T-cell (primary cell): Measurements from ENCODE around the gene LIN9. TPM values are rescaled to one million over a fixed set of nuclear protein-coding genes. Genes with fewer than 3 reads are reported as not detected.

Source experiments
- total RNA-seq, 35 experiments: library from RNA in 6 of 35; stranded (reverse) in 6 of 35; fragments of 120-200 nt in 1 of 35; gene quantifications; one replicate each; pipeline versions ENCODE4 v1.2.1 to v1.2.4 and lab custom pipeline; 2013 to 2026

LIN9 gene
- total RNA-seq, 5 donors from 2014 or later (not counting 1 experiment from before 2014, with no cell fraction given) = 1.6 to 7.3 (median 5.3) TPM

Other genes starting within 250 kb of the LIN9 start
- 100 to 1,000 TPM; 340 to 391 (median 366) TPM for gene H3-3A, start 246.4 kb downstream of the LIN9 start, total RNA-seq
- 10 to 100 TPM; 21.7 to 26.2 (median 22.5) TPM for gene ACBD3, start 122.4 kb downstream of the LIN9 start, total RNA-seq
- under 1 TPM in 1 of 5 donors, not detected in 4; 0.63 TPM for gene MIXL1, start 85.5 kb downstream of the LIN9 start, total RNA-seq
- gene PARP1, start 98.9 kb upstream of the LIN9 start, total RNA-seq = 100 to 1,000 TPM in 3 of 5 donors, 10 to 100 TPM in 2; 79.1 to 133 (median 105) TPM
- under 1 TPM in 1 of 5 donors, not detected in 4; 0.10 TPM for gene STUM, start 239.6 kb upstream of the LIN9 start, total RNA-seq